ENCODE data around the gene CDH5. TPM values are rescaled to one million over a fixed set of nuclear protein-coding genes. Genes with fewer than 3 reads are reported as not detected.

Gene CDH5
- total RNA-seq, 1 experiment from 2014 or later: 3.6 TPM

DNA sequence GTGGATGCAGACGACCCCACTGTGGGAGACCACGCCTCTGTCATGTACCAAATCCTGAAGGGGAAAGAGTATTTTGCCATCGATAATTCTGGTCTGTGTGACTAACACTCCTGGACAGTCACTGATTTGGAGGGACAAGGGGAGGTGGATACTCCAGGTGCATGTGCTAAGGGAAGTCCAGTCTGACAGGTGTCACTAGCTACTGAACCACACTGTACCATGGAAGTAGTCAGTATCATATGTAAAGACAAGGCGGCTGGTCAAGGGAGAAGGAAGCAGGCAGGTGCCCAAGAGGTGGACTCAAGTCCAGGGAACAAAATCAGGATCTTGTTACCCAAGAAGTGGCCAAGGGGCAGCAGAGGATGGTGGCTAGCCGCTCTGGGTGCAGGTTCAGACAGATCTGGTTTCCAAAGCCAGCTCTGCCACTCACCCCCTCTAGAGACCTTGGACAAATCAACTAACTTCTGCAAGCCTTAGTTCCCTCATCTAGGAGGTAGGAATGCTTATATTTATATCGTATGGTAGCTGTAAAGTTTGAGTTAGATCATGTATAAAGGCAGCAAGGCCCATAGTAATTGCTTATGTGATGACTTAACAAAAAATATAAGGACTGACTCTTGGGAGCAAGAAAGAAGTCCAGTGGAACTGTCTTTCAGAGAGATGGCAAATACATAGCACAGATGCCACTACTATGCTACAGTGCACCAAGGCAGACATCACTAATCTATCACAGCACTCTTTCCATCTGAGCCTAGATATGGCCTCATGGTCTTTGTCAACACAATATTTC, 22.1 kb downstream of the CDH5 start:
- TF ChIP-seq, protein P1, sequence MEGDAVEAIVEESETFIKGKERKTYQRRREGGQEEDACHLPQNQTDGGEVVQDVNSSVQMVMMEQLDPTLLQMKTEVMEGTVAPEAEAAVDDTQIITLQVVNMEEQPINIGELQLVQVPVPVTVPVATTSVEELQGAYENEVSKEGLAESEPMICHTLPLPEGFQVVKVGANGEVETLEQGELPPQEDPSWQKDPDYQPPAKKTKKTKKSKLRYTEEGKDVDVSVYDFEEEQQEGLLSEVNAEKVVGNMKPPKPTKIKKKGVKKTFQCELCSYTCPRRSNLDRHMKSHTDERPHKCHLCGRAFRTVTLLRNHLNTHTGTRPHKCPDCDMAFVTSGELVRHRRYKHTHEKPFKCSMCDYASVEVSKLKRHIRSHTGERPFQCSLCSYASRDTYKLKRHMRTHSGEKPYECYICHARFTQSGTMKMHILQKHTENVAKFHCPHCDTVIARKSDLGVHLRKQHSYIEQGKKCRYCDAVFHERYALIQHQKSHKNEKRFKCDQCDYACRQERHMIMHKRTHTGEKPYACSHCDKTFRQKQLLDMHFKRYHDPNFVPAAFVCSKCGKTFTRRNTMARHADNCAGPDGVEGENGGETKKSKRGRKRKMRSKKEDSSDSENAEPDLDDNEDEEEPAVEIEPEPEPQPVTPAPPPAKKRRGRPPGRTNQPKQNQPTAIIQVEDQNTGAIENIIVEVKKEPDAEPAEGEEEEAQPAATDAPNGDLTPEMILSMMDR (conservative IDR thresholded peaks at IDR 0.05): no peak
- TF ChIP-seq EZH2 (IDR thresholded peaks at IDR 0.05; ENCODE audit: low read depth): no peak

DNA sequence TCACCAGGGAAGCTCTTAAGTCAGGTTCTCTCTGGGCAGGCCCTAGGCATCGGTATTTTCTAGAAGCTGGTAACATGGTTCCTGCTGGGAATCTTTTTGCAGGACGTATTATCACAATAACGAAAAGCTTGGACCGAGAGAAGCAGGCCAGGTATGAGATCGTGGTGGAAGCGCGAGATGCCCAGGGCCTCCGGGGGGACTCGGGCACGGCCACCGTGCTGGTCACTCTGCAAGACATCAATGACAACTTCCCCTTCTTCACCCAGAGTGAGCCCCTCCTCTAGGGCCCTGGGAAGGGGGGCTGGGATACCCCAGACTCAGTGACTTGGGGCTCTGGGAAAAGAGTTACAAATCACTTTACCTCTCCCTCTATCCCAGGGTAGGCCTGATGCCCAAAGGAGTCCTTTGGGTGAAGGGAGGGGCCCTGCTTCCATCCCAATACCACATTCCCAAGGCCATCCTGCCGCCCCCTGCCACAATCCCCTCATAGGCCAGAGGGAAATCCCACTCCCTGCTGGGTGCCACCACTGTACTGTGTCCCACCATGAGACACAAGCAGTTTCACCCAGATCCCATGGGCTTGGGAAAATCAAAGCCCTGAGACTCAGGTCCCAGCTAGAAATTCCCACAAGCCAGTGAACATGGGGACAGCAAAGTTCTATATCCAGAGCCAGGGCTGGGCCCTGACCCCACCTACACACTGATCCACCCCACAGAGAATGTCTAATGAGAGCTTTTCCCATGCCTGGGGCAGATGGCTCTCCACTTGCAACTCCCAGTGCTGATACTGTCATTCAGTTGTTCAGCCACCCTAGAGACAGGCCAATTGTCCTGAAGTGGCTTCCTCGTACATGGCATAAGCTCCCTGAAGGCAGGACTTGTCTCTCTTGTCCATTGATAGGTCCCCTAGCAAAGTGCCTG, 23.0 kb downstream of the CDH5 start:
- no peaks in the 10 kb centered on the region for H3K79me2 ChIP-seq (ENCODE audit: low read depth)
- no peak for DNase-seq
- 0 out of 2 replicates have a peak, but pooled peaks cover 3% of the 10 kb centered on the region for H3F3A ChIP-seq (ENCODE audit: insufficient read depth, low read depth)
- no peaks in the 10 kb centered on the region; the same call in 1 of the 2 replicates for H3K4me1 ChIP-seq (replicated peaks; ENCODE audit: insufficient read depth)
- H3K9me3 ChIP-seq (ENCODE audit: insufficient read depth, low read depth): no peaks in the 10 kb centered on the region
- intact Hi-C loops (cut with micrococcal nuclease; ENCODE audit: unreplicated experiment): no loop called here
- CTCF ChIA-PET: no interaction called here
- H3K4me2 ChIP-seq: no peak overlapping the region
- BruUV-seq (replicated peaks): no TSS peak
- H3K27me3 ChIP-seq (ENCODE audit: insufficient read depth, low read depth): no peaks in the 10 kb centered on the region
- no peaks in the 10 kb centered on the region for H3K9me2 ChIP-seq (ENCODE audit: insufficient read depth)
- no peak overlapping the region for H2AFZ ChIP-seq
- H3K36me3 ChIP-seq (ENCODE audit: low read depth): no peaks in the 10 kb centered on the region
- POLR2A ChIA-PET (ENCODE audit: unreplicated experiment): no interaction called here
- H3K4me3 ChIP-seq: no peak overlapping the region
- no peaks in the 10 kb centered on the region for H4K20me1 ChIP-seq (ENCODE audit: insufficient read depth)
- TF ChIP-seq EZH2 (IDR thresholded peaks at IDR 0.05; ENCODE audit: low read depth): no peak
- TF ChIP-seq, protein P1 (conservative IDR thresholded peaks at IDR 0.05): no peak
- H3K27ac ChIP-seq: no peak overlapping the region

More for the DNA sequence above, 22.1 kb downstream of the CDH5 start:
- no peaks in the 10 kb centered on the region for H3K27me3 ChIP-seq (ENCODE audit: insufficient read depth, low read depth)
- H3K9me3 ChIP-seq (ENCODE audit: insufficient read depth, low read depth): no peaks in the 10 kb centered on the region
- H3K36me3 ChIP-seq (ENCODE audit: low read depth): no peaks in the 10 kb centered on the region
- intact Hi-C loops (cut with micrococcal nuclease; ENCODE audit: unreplicated experiment): no loop called here
- no peak overlapping the region for H2AFZ ChIP-seq
- DNase-seq: no peak
- no peaks in the 10 kb centered on the region for H3K79me2 ChIP-seq (ENCODE audit: low read depth)
- no peaks in the 10 kb centered on the region for H3K9me2 ChIP-seq (ENCODE audit: insufficient read depth)
- CTCF ChIA-PET: no interaction called here
- H3K4me1 ChIP-seq (replicated peaks; ENCODE audit: insufficient read depth): peaks cover 9% of the 10 kb centered on the region
- H3K4me3 ChIP-seq: no peak overlapping the region
- H3K27ac ChIP-seq: no peak overlapping the region
- H3K4me2 ChIP-seq: no peak overlapping the region
- peaks cover 12% of the 10 kb centered on the region for H3F3A ChIP-seq (ENCODE audit: insufficient read depth, low read depth)
- POLR2A ChIA-PET (ENCODE audit: unreplicated experiment): no interaction called here
- BruUV-seq (replicated peaks): no TSS peak
- H4K20me1 ChIP-seq (ENCODE audit: insufficient read depth): no peaks in the 10 kb centered on the region

DNA sequence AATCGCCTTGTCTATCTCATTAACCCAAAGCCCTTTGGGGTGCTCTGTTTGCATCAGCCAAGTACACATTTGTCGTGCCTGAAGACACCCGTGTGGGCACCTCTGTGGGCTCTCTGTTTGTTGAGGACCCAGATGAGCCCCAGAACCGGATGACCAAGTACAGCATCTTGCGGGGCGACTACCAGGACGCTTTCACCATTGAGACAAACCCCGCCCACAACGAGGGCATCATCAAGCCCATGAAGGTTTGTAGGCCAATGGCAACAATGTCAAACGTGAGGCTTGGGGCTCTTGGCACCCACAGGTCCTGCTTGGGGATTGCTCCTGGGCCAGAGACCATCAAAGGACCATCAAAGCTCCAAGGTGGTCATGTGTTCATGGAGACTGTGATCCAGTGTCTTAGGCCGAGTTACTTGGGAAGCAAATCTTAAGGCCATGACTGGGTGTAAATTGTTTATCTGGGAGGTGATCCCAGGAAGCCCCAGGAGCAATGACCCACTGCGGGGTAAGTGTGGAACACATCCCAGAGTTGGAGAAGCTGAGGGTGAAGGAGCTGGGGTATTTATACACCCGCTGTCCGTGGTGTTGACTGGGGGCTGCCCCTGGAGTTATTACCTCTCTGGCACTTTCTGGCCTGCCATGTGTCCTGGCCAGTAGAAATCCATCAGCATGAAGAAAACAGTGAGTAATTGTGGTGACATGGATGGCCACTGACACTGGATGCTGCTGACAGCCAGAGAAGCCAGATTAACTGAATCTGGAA, 24.0 kb downstream of the CDH5 start:
- no peaks in the 10 kb centered on the region for H4K20me1 ChIP-seq (ENCODE audit: insufficient read depth)
- no peak for DNase-seq
- no peaks in the 10 kb centered on the region for H3F3A ChIP-seq (ENCODE audit: insufficient read depth, low read depth)
- H3K4me1 ChIP-seq (replicated peaks; ENCODE audit: insufficient read depth): no peaks in the 10 kb centered on the region
- no peaks in the 10 kb centered on the region for H3K9me2 ChIP-seq (ENCODE audit: insufficient read depth)
- ChIA-PET POLR2A (ENCODE audit: unreplicated experiment) (no interaction called here), CTCF (no interaction called here)
- no TSS peak for BruUV-seq (replicated peaks)
- H3K4me2 ChIP-seq: no peak overlapping the region
- H2AFZ ChIP-seq: no peak overlapping the region
- H3K79me2 ChIP-seq (ENCODE audit: low read depth): no peaks in the 10 kb centered on the region
- intact Hi-C loops (cut with micrococcal nuclease; ENCODE audit: unreplicated experiment): no loop called here
- no peak overlapping the region for H3K27ac ChIP-seq
- H3K36me3 ChIP-seq (ENCODE audit: low read depth): no peaks in the 10 kb centered on the region
- no peaks in the 10 kb centered on the region for H3K9me3 ChIP-seq (ENCODE audit: insufficient read depth, low read depth)
- no peaks in the 10 kb centered on the region for H3K27me3 ChIP-seq (ENCODE audit: insufficient read depth, low read depth)
- TF ChIP-seq EZH2 (IDR thresholded peaks at IDR 0.05; ENCODE audit: low read depth): no peak
- TF ChIP-seq, protein P1 (conservative IDR thresholded peaks at IDR 0.05): no peak
- no peak overlapping the region for H3K4me3 ChIP-seq
